GM10847 (cell line): ENCODE data around the gene GABPA.

ENCODE experiments used
- POLR2A ChIP-seq: IDR thresholded peaks from 2 replicates; pipeline ENCODE4 v1.6.1; 2011; ENCODE audit not compliant: insufficient read length; ENCODE audit errors: extremely low read depth

Gene GABPA

DNA sequence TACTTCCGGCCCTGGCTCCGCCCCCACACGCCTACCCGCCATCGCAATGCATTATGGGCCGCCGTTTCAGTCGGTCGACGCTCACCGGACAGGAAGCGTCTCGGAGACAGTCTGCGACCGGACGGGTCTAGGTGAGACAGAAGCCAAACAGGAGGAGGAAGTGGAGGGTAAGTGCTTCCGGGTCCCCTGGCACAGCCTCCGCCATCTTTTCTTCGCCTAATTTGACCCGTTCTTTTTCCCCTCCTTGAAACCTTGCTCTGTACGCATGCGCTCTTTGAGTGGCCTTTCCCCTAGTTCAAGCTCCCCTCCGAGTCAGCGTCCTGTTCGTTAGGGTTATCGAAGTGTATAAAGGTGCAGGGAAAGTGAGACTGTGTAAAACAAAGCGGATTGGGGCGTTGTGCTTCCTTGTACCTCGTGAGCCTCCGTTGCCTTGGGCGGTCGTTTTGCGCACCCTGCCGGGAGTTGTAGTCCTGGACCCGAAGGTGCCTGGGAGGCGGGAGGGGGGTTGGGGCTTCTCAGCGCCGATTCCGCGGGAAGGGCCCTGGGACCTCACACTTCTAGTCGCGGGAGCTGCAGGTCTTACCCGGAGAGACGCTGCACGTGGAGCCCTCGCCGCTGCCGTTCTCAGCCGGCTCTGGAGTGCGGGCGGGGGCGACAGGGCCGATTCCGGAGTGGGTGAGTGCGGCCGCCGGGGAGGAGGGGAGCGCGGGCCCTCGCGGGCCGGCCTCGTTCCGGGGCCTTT lies at the start of gene GABPA, which contains the start of gene ATP5PF:
GABPA (plus strand) TSS at position 69 of the 742 bp plus-strand sequence. CDS start 6,627 bp downstream, outside the sequence.
ATP5PF (minus strand) TSS at position 1 of the 742 bp plus-strand sequence. CDS start 5,110 bp downstream, outside the sequence.
- TF ChIP-seq POLR2A = peak; percentile 40

DNA sequence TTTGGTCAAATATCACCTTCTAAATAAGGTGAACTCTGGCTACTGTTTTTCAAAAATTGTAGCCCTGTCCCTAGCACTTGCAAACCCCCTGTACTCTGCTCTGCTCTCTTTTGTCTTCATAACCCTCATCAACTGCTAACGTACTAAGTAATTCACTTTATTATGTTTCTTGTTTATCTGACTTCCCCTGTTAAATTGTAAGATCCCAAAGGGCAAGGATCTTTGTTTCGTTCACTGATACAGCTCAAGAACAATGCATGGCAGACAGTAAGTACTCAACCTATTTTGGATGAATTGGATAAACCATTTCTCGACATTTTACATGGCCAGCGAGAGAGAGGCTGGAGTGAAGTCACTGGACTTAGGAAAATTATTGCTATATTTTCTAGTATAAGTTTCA lies 47.0 kb upstream of the GABPA start:
- TF ChIP-seq POLR2A = no peak

DNA sequence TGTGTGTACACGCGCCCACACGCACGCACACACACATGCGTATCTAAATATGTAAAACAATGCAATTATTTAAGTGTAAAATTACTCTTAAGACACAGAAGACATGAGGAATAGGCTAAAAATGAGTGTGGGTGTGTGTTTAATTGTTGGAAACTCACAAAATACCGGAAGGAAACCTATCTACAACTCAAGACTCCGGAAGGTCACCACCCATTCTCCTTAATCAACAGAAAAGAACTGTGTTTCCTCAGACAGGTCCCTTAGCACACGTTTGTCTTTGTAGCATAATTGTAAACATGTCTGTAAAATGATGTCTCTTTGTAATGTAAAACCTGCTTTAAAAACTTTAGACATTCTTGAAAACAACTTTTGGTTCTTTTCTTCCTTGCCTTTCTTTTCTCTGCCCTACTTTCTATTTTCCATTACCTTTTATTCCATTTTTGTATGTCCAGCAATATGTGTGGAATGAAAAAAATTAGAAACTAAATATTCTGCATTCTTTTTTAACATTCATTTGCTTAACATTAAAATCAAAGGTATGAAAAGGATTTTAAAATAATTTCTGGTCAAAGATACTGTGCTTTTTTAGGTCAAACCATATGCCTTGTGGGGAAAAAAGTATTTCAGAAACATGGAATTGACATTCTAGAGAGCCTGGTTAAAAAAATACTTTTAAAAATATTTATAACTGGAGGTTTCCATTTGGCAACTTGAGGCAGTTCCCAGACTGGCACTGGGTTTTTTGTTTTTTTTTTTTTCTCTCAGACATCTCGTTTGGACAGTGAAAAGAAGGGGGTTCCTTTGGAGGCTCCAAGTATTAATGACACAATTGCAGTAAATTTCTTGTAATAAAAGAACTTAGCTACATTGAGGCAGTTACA lies 46.3 kb upstream of the GABPA start:
- TF ChIP-seq POLR2A = no peak

DNA sequence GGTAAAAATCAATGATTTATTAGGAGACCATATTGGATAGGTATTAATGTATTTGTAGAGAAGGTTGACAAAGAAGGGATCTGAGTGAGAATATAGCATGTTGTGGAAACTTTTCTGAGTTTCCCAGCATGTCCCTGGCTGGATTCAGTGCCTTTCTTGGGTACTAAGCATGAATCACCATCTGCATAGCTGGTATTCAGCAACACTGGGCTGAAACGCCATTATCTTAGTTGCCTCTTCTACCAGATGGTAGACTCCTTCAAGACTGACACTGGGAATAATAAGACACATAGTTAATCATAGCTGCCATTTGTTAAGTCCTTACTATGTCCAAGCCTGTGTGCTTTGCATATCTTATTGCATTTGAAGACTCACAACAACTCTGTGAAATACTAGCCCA lies 45.5 kb upstream of the GABPA start:
- TF ChIP-seq POLR2A = no peak

DNA sequence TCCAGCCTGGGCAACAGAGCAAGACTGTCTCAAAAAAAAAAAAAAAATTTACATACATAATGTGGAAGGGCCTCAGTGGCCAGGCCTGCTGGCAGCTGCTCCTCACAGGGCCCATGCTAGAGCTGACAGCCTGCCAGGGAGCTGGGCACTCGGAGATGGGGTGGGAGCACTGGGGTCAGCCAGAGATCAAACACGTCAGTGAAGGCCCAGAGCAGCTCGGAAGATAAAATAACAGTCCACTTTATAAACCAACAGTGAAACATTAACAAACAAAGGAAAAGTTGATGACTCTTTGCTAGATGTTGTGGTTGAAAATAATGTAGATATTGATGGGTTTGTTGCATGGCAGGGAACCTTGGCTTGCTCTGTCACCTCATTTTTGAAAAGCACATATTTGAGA lies 42.8 kb upstream of the GABPA start:
- TF ChIP-seq POLR2A = no peak

DNA sequence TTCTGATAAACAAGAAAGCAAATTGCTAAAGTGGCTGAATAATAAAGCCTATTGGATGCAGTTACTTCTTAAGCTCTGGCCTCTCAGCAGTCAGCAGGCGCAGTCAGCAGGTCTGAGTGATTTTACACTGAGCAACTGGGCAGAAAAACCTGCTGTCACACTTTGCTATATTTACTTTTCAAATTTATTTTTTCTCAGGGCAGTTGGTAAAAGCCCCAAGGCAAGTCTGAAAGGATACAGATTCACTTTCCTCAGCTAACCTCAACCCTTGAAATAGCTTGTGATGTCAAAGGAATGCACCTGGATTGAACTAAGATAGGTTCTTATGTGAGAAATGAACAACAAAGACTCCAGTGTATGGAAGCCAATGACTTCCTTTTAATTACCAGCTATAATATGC lies 34.0 kb upstream of the GABPA start:
- TF ChIP-seq POLR2A = no peak

DNA sequence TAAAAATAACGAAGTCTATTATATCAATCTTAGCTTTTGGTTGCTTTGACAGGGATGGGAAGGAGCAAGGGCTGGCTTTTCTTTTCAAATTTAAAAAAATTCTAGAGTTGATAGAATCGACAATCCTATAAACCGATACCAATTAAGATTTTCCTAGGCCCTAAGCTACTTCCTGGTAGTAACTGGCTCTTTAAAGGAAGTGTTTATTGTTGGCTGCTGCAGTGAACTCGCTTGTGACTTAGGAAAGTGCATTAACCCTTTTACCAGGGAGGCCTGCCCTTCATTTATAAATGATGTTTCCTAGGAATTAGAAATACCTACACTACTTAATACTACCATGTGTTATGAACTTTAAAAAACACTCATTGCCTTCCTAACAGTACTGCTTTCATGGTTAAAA lies 33.2 kb upstream of the GABPA start:
- no peak for TF ChIP-seq POLR2A

DNA sequence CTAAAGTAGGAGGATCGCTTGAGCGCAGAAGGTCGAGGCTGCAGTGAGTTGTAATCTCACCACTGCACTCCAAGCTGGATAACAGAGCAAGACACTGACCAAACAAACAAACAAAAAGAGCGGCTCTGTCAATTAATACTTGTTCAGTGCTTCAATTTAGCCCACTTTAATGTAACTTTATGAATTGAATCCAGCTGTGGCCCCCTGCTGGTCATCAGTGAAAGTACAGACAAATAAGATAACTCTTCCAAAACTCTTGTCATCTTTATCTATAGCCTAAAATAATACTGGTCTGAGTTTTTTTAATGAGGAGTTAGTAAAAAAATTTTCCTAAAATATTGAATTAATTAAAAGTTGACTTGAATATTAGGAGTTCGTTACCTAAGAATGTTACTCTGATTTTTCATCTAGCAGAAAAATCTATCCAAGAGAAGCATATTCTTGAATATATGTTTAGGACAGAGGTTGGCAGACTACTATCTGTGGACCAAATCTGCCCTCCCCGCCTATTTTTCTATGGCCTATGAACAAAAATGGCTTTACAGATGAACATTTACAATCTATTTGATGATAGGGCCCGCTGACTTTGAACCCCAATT lies 26.2 kb upstream of the GABPA start:
- no peak for TF ChIP-seq POLR2A

DNA sequence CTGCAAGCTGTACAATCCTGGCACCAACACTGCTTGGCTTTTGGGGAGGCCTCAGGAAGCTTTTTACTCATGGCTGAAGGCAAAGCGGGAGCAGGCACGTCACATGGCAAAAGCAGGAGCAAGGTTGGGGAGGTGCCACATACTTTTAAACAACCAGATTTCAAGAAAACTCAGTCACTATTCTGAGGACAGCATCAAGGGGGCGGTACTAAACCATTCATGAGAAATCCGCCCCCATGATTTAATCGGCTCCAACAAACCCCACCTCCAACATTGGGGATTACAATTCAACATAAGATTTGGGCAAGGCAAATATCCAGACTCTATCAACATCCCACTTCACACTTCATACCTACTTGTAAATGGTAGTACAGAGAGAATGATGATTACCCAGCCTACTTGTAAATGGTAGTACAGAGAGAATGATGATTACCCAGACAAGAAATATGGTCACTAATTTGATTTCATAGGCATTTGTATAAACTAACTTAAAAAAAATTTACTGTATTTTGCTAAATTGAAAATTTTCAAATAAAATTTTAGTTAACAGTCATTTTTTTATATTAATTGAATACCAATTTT lies 25.0 kb upstream of the GABPA start:
- no peak for TF ChIP-seq POLR2A

DNA sequence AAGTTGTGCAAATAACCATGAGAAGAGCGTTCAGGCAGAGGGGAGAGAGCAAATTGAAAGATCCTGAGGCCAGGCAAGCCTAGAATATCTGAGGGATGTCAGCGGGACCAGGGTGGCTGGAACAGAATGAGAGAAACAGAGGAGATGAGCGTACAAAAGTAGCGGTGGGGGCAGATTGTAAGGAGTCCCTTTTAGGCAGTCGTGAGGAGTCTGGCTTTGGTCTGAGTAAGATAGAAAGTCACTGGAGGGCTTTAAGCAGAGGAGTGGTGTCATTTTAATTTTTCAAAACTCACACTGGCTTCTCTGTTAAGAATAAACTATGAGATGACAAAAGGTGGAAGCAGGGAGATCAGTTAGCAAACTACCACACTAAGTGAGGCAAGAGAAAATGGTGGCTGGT lies 24.2 kb upstream of the GABPA start:
- no peak for TF ChIP-seq POLR2A

DNA sequence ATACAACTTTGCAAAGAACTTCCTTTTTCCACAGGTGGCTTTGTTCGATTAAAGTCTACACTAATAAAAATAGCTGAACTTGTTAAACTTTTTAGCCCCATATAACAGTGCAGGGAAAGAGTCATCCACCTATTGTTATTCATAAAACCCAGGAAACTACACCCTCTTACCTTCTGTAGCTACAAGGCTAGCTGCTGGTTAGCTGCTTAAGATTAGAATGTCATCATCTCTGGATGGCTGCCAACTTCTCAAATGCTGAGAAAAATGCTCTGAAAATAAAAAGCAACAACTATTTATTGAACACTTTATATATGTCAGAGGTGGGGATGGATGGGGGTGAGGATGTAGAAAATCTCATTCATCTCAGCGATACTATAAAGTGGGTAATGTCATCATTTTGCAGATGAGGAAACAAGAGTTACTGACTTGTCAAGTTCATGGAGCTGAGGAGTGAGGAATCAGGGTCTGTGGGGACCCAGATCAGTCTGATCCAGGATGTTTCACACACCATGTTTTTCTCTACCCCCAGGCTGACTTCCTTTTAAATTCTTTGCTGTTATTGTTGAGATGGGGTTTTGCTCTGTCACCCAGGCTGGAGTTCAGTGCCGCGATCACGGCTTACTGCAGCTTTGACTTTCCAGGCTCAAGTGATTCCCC lies 17.2 kb upstream of the GABPA start:
- no peak for TF ChIP-seq POLR2A

DNA sequence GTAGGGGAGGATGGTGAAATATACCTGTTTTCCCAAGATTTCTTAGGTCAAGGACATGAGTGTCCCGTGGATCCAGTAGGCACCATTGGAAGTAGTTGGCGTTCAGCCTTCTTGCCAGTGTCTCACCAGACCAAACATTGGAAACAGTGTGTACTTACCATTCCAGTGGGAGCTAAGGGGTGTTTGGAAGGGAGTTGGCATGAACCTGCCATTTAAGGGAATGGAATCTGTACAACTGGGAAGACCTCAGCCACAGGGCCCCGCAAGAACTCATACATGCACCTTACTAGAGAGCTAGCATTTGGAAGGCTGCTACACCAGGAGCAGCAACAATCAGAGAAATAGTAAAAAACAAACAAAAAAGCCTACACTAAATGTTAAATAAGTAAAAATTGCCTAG lies 12.8 kb upstream of the GABPA start:
- no peak for TF ChIP-seq POLR2A

DNA sequence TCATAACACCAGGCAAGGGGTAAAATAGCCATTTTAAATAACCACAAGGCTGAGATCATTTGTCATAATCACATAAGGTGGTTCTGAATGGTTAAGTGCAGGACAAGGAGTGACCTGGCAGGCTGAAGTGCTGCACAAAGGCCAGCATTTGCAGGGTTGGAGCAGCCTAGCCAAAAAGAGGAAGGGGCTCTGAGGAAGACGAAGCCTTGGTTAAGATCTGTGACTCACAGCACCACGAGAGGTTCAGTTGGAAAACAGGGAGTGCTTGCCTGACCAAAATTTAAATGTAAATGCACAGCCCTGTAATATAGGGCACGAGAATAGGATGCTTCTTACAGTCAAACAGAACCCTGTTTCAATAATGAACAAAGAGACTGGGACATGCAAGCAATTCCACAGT lies 12.1 kb upstream of the GABPA start:
- TF ChIP-seq POLR2A = no peak

DNA sequence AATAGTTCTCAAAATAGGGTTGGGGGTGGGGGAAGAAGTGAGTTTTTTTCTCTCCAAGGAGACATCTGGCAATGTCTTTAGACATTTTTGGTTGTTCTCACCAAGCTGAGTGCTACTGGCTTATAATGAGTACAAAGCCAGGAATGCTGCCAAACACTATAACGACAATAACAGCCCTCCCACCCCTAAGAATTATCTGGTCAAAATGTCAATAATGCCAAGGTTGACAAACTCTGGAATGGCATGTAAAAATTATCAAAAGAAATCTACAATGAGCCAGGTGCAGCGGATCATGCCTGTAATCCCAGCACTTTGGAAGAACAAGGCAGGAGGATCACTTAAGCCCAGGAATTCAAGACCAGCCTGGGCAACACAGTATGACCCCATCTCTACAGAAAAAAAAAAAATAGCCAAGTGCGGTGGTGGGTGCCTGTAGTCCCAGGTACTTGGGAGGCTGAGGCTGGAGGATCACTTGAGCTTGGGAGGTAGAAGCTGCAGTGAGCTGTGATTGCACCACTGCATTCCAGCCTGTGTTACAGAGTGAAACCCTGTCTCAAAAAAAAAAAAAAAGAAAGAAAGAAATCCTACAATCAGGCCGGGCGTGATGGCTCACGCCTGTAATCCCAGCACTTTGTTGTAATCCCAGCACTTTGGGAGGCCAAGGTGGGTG lies 2.5 kb upstream of the GABPA start:
- no peak for TF ChIP-seq POLR2A

DNA sequence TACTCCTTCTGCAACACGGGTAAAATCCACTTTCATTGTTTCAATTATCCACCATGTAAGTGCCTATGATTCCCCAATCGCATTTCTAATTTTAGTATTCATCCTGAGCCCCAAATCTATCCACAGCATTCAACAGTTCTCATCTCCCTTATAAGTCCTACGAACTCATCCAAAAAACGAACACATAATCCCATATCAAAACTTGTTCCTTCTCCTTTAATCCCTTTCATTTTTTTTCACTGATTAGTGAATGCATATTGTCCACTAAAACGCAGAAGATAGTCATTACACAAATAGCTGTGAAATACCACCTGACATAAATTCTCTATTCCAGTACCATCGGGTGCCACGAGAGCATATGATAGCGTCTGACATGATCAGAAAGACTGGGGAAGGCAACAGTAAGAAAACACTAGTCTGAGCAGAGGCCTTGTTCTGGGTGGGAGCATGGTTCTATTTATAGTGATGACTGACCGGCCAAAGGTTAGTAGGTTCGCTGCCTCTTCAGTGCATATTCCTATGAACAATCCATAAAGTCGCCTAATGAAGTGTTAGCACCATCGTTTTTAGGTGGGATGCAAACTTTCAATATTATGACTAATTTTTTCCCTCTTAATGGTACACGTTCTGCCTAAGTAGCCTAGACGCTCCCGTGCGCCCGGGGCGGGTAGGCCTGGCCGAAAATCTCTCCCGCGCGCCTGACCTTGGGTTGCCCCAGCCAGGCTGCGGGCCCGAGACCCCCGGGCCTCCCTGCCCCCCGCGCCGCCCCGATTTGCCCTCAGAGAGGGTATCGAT lies 716 bp upstream of the GABPA start:
- TF ChIP-seq POLR2A = no peak
